OCI-LY3 (cell line): Measurements from ENCODE around the gene RAP1GDS1.

Experiments used
- EZH2phosphoT487 ChIP-seq: fragments of 200-600 bp; shearing (Covaris generic); IDR thresholded peaks from 2 replicates; pipeline ENCODE4 v1.6.1; 2018; ENCODE audit warnings: antibody characterized with exemption, mixed run types, low read depth
- TF ChIP-seq, protein P1 (sequence below): fragments of 200-600, 300-600 bp; sonication (generic); IDR thresholded peaks from 2 replicates; pipeline ENCODE4 v1.5.1; 2014; ENCODE audit warnings: antibody characterized with exemption, low read length, low read depth

DNA sequence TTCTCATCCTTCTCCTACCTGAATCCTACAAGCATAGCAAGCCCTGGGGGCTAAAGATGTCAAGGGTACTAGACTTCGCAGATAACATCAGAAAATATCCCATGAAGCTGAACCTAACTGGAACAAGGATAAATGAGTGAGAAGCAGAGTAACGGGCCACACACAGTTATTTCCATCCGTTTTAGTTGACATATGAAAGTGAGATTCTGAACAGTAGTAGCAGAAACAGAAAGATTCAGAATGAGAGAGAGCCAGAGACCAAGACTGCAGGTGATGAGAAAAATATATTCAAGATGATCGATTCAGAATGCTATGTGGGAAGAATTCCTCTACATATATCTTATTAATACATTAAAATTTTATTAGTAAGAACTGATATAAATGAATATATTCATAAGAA is 232.1 kb downstream of the RAP1GDS1 start:
- TF ChIP-seq, protein P1, sequence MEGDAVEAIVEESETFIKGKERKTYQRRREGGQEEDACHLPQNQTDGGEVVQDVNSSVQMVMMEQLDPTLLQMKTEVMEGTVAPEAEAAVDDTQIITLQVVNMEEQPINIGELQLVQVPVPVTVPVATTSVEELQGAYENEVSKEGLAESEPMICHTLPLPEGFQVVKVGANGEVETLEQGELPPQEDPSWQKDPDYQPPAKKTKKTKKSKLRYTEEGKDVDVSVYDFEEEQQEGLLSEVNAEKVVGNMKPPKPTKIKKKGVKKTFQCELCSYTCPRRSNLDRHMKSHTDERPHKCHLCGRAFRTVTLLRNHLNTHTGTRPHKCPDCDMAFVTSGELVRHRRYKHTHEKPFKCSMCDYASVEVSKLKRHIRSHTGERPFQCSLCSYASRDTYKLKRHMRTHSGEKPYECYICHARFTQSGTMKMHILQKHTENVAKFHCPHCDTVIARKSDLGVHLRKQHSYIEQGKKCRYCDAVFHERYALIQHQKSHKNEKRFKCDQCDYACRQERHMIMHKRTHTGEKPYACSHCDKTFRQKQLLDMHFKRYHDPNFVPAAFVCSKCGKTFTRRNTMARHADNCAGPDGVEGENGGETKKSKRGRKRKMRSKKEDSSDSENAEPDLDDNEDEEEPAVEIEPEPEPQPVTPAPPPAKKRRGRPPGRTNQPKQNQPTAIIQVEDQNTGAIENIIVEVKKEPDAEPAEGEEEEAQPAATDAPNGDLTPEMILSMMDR, result no peak
- no peak for TF ChIP-seq EZH2phosphoT487
